HG03025 (cell line): Measurements from ENCODE around the gene LSM10.

Experiments used
- ATAC-seq: cut with Tn5 transposase; IDR thresholded peaks from one replicate; pipeline ENCODE4 v1.9.1; 2021; ENCODE audit warnings: mild to moderate bottlenecking, moderate library complexity; ENCODE audit not compliant: unreplicated experiment, low FRiP score

The LSM10 gene

GRCh38 chr1:36385410-36386264, 12.1 kb downstream of the LSM10 start, which contains the start of gene STK40:
STK40 (minus strand) TSS chr1:36385924; CDS start chr1:36361332, 24,592 bp downstream.
- ATAC-seq, result peak; percentile 82

GRCh38 chr1:36384542-36385409, 12.9 kb downstream of the LSM10 start:
- peak; percentile 9 for ATAC-seq

- ATAC-seq, result no peak
These were observed 14.5 kb downstream of the LSM10 start for GRCh38 chr1:36383240-36383639.

GRCh38 chr1:36382669-36383068, 15.0 kb downstream of the LSM10 start:
- ATAC-seq, result no peak

GRCh38 chr1:36382231-36382630, 15.5 kb downstream of the LSM10 start:
- no peak for ATAC-seq

GRCh38 chr1:36381405-36381804, 16.3 kb downstream of the LSM10 start:
- no peak for ATAC-seq

GRCh38 chr1:36380782-36381181, 16.9 kb downstream of the LSM10 start:
- ATAC-seq, result no peak

- no peak for ATAC-seq
These were observed 17.5 kb downstream of the LSM10 start for GRCh38 chr1:36380143-36380619.

- no peak for ATAC-seq
These were observed 19.8 kb downstream of the LSM10 start for GRCh38 chr1:36377791-36378492.

- ATAC-seq, result no peak
These were observed 25.1 kb downstream of the LSM10 start for GRCh38 chr1:36372617-36373016.

- no peak for ATAC-seq
These were observed 28.4 kb downstream of the LSM10 start for GRCh38 chr1:36369061-36369861.

GRCh38 chr1:36367798-36368197, 29.9 kb downstream of the LSM10 start:
- ATAC-seq, result no peak

GRCh38 chr1:36367066-36367465, 30.6 kb downstream of the LSM10 start:
- no peak for ATAC-seq

GRCh38 chr1:36366091-36366661, 31.5 kb downstream of the LSM10 start:
- no peak for ATAC-seq

- ATAC-seq, result no peak
These were observed 32.3 kb downstream of the LSM10 start for GRCh38 chr1:36365381-36365780.

- no peak for ATAC-seq
These were observed 37.7 kb downstream of the LSM10 start for GRCh38 chr1:36359911-36360550.

- ATAC-seq, result no peak
These were observed 38.3 kb downstream of the LSM10 start for GRCh38 chr1:36359383-36359782.

GRCh38 chr1:36358514-36359084, 39.1 kb downstream of the LSM10 start:
- no peak for ATAC-seq

- no peak for ATAC-seq
These were observed 41.9 kb downstream of the LSM10 start for GRCh38 chr1:36355811-36356210.
